K562 (cell line): Measurements from ENCODE around the gene COL1A2. TPM values are rescaled to one million over a fixed set of nuclear protein-coding genes. Genes with fewer than 3 reads are reported as not detected.

Experiments used
- DEAF1 ChIP-seq: fragments of 450-650 bp; formaldehyde crosslinking; IDR thresholded peaks from 2 replicates; pipeline ENCODE4 v1.4.0; 2020; ENCODE audit warnings: mild to moderate bottlenecking, moderate library complexity
- GTF3C2 ChIP-seq: IDR thresholded peaks from 3 replicates; pipeline ENCODE4 v1.6.1; 2011; ENCODE audit warnings: borderline replicate concordance, mild to moderate bottlenecking, moderate library complexity; ENCODE audit not compliant: insufficient read length; ENCODE audit errors: extremely low read depth
- HSF4 ChIP-seq: fragments of 250-450 bp; sonication (Bioruptor Pico); IDR thresholded peaks from 2 replicates; pipeline ENCODE4 v2.1.2; 2022; ENCODE audit warnings: mild to moderate bottlenecking, moderate library complexity, borderline replicate concordance
- MEF2D ChIP-seq: conservative IDR thresholded peaks from 2 replicates; pipeline ENCODE4 v1.6.1; 2016; ENCODE audit warnings: low read depth, missing genetic modification characterization, missing compliant biosample characterization
- NR4A1 ChIP-seq, 2 experiments: fragments of 250-450 bp in 1 of 2; fragments of 450-650 bp in 1 of 2; sonication (Bioruptor Pico) in 1 of 2; IDR thresholded peaks; 2 replicates each; pipeline versions ENCODE4 v1.4.0 to v1.6.1; 2016 to 2020; ENCODE audit warnings: mild to moderate bottlenecking in 2 of 2, missing compliant biosample characterization in 1 of 2, missing genetic modification characterization in 1 of 2, moderate library complexity in 1 of 2
- NRF1 ChIP-seq, 2 experiments: fragments of 450-650 bp; IDR thresholded peaks in 1 of 2; conservative IDR thresholded peaks in 1 of 2; 2 replicates each; pipeline ENCODE4 v1.6.1; 2014; ENCODE audit warnings: mild to moderate bottlenecking in 2 of 2
- POLR2B ChIP-seq: fragments of 450-650 bp; IDR thresholded peaks from 2 replicates; pipeline ENCODE4 v1.6.1; 2018; ENCODE audit warnings: low read depth; ENCODE audit not compliant: partially characterized antibody
- RAD21 ChIP-seq, 2 experiments: fragments of 250-450 bp in 1 of 2; fragments of 450-650 bp in 1 of 2; sonication (Bioruptor Pico) in 1 of 2; formaldehyde crosslinking in 1 of 2; IDR thresholded peaks in 1 of 2; conservative IDR thresholded peaks in 1 of 2; 2 replicates each; pipeline versions ENCODE4 v1.4.0 to v1.8.0; 2020 to 2022; ENCODE audit warnings: mild to moderate bottlenecking in 2 of 2, moderate library complexity in 1 of 2
- REST ChIP-seq, 2 experiments: fragments of 450-650 bp; formaldehyde crosslinking in 1 of 2; IDR thresholded peaks; 2 replicates each; pipeline versions ENCODE4 v1.4.0 to v1.6.1; 2014 to 2020; ENCODE audit warnings: mild to moderate bottlenecking in 2 of 2, borderline replicate concordance in 1 of 2, low read depth in 1 of 2
- TAF15 ChIP-seq: fragments of 200-400 bp; formaldehyde crosslinking; IDR thresholded peaks from 2 replicates; pipeline ENCODE4 v1.6.1; 2017; ENCODE audit warnings: mild to moderate bottlenecking, low read depth, low read length, moderate library complexity
- YBX1 ChIP-seq: fragments of 450-650 bp; IDR thresholded peaks from 2 replicates; pipeline ENCODE4 v1.7.1; 2016; ENCODE audit warnings: mild to moderate bottlenecking
- ZFP36 ChIP-seq: fragments of 150-350 bp; IDR thresholded peaks from 2 replicates; pipeline ENCODE4 v1.6.1; 2018; ENCODE audit warnings: low read length, low read depth; ENCODE audit not compliant: partially characterized antibody
- ZNF41 ChIP-seq: fragments of 250-450 bp; sonication (Bioruptor Pico); conservative IDR thresholded peaks from 2 replicates; pipeline ENCODE4 v1.4.0; 2020; ENCODE audit warnings: mild to moderate bottlenecking
- ZNF551 ChIP-seq: fragments of 250-450 bp; sonication (Bioruptor Pico); IDR thresholded peaks from 2 replicates; pipeline ENCODE4 v1.5.0; 2021; ENCODE audit warnings: mild to moderate bottlenecking, moderate library complexity
- polyA plus RNA-seq, 8 experiments: library from polyadenylated mRNA; depleted of rRNA in 4 of 8; stranded (reverse) in 5 of 8; unstranded in 3 of 8; fragments of >200 nt; fragmentation: Nextera tagmentation in 2 of 8; fragmentation: Illumina TruSeq in 1 of 8; extraction: Ambion mirVana in 2 of 8; extraction: Trizol in 1 of 8; gene quantifications; 2 replicates each; pipeline versions ENCODE4 v1.2.1 to v1.2.3, GENCODE V29; 2011 to 2014; ENCODE audit warnings: inconsistent platforms in 1 of 8, missing spikeins in 1 of 8
- total RNA-seq, 7 experiments: library from RNA; depleted of rRNA in 6 of 7; stranded (reverse); fragments of >200 nt in 6 of 7; fragmentation: Illumina TruSeq in 2 of 7; extraction: Trizol in 2 of 7; gene quantifications; 2 replicates each; pipeline versions ENCODE4 v1.2.1 to v1.2.3, GENCODE V29; 2011 to 2021; ENCODE audit warnings: low replicate concordance in 1 of 7

Gene COL1A2
- total and polyA plus RNA-seq, 9 of the 15 experiments (the other 6 are each of a cell fraction or from before 2014, with no cell fraction given) = 0.94 to 11.6 (median 1.7) TPM

- TF ChIP-seq RAD21 (CRISPR knock-in tag; conservative IDR thresholded peaks at IDR 0.05 in 1 of 2, IDR thresholded peaks at IDR 0.05 in 1 of 2) = peak; percentile 74 to 80
- TF ChIP-seq ZNF41 (CRISPR knock-in tag) = no peak
- no peak for TF ChIP-seq HSF4
- no peak for TF ChIP-seq NRF1 (conservative IDR thresholded peaks at IDR 0.05 in 1 of 2, IDR thresholded peaks at IDR 0.05 in 1 of 2)
- TF ChIP-seq ZFP36 = no peak
- TF ChIP-seq ZNF551 (CRISPR knock-in tag) = no peak
- peak; percentile 52 for TF ChIP-seq DEAF1 (CRISPR knock-in tag)
- TF ChIP-seq GTF3C2 = no peak
- no peak for TF ChIP-seq YBX1
- TF ChIP-seq POLR2B = no peak
- peak; percentile 63; the same call in 1 of the 2 replicates for TF ChIP-seq REST (IDR thresholded peaks at IDR 0.05; ENCODE audit: borderline replicate concordance)
- TF ChIP-seq REST (CRISPR knock-in tag; IDR thresholded peaks at IDR 0.05; ENCODE audit: low read depth) = no peak
- no peak for TF ChIP-seq NR4A1 (CRISPR knock-in tag; IDR thresholded peaks at IDR 0.05)
- no peak for TF ChIP-seq NR4A1 (tag; IDR thresholded peaks at IDR 0.05)
- no peak for TF ChIP-seq TAF15
- no peak for TF ChIP-seq MEF2D
Measured at GRCh38 chr7:94449151-94449725, 54.5 kb downstream of the COL1A2 start (continued).
